Stimulated activated CD8-positive, alpha-beta memory T cell treated with anti-CD3 and anti-CD28 coated beads, Interleukin-4, amount 100 ng/mL, for 4 hours (primary cell): ENCODE data around the gene CYP2S1.
A peak's percentile ranks its signal among the peaks of the same experiment; 100 is the strongest.
"Not testable (repeated sequence)": the region's sequence is repeated elsewhere in the genome, so short reads cannot be mapped to it uniquely, and the experiment has no call there.

Experiments used
- DNase-seq, 2 donors: peaks; one replicate each; pipeline ENCODE4 v3.0.0-alpha.2; 2020; ENCODE audit warnings: low read depth in 2 of 2, low spot score in 1 of 2

The CYP2S1 gene

GRCh38 chr19:41192574-41193429 is at the start of gene CYP2S1:
TSS of gene CYP2S1 (plus strand) at chr19:41193219. CDS start at chr19:41193265, 46 bp downstream.
- DNase-seq: no peak

- peak; percentile 63 to 88 for DNase-seq
These were observed 48.6 kb upstream of the CYP2S1 start for GRCh38 chr19:41144403-41144802.

GRCh38 chr19:41149831-41150230 is 43.2 kb upstream of the CYP2S1 start:
- no peak for DNase-seq

- DNase-seq: not testable (repeated sequence)
These were observed 42.0 kb upstream of the CYP2S1 start for GRCh38 chr19:41150986-41151385.

GRCh38 chr19:41154060-41154459 is 39.0 kb upstream of the CYP2S1 start:
- DNase-seq: no peak

GRCh38 chr19:41156207-41156606 is 36.8 kb upstream of the CYP2S1 start:
- no peak for DNase-seq

- DNase-seq: no peak
These were observed 33.1 kb upstream of the CYP2S1 start for GRCh38 chr19:41159881-41160280.

GRCh38 chr19:41161903-41162302 is 31.1 kb upstream of the CYP2S1 start:
- no peak for DNase-seq

GRCh38 chr19:41166944-41167804 is 25.8 kb upstream of the CYP2S1 start:
- DNase-seq: no peak

GRCh38 chr19:41172297-41173164 is 20.5 kb upstream of the CYP2S1 start:
- no peak for DNase-seq

GRCh38 chr19:41174297-41174928 is 18.6 kb upstream of the CYP2S1 start:
- DNase-seq: no peak

- peak in 1 of 2 donors; percentile 6 for DNase-seq
These were observed 16.9 kb upstream of the CYP2S1 start for GRCh38 chr19:41175801-41176777.

- not testable (repeated sequence) for DNase-seq
These were observed 12.8 kb upstream of the CYP2S1 start for GRCh38 chr19:41180173-41180572.

GRCh38 chr19:41186971-41187883 is 5.8 kb upstream of the CYP2S1 start:
- DNase-seq: no peak

- DNase-seq: no peak
These were observed 5.1 kb upstream of the CYP2S1 start for GRCh38 chr19:41187884-41188279.

GRCh38 chr19:41189425-41190065 is 3.5 kb upstream of the CYP2S1 start:
- DNase-seq: no peak

GRCh38 chr19:41193430-41194156 is 574 bp downstream of the CYP2S1 start:
- no peak for DNase-seq
